A549 (cell line): ENCODE data around the gene DYNC1I1. TPM values are rescaled to one million over a fixed set of nuclear protein-coding genes. Genes with fewer than 3 reads are reported as not detected.

Experiments used
- ATAC-seq, 2 experiments: fragments of 200-7000 bp in 1 of 2; fragments of >200 bp in 1 of 2; cut with Nextera tagmentation in 1 of 2; cut with Tn5 transposase in 1 of 2; 3 replicates each; pipeline versions ENCODE4 v1.8.0 to v1.9.1; 2018 to 2020; ENCODE audit warnings: mild to moderate bottlenecking in 1 of 2, moderate library complexity in 1 of 2
- CTCF ChIA-PET: fragments of 300-600 bp; sonication (Branson Sonifier 250); formaldehyde crosslinking; extraction: SDS; loops from one replicate; lab custom pipeline; 2021; ENCODE audit warnings: antibody characterized with exemption, inconsistent platforms; lab: Yijun Ruan, JAX
- POLR2A ChIA-PET: fragments of 350-600 bp; formaldehyde crosslinking; extraction: SDS; loops from one replicate; lab custom pipeline; 2021; ENCODE audit warnings: antibody characterized with exemption, inconsistent platforms; lab: Yijun Ruan, JAX
- DNase-seq, 2 experiments: peaks; one replicate each; pipeline versions ENCODE4 v3.0.0 to v3.0.0-alpha.2; 2011 to 2016; ENCODE audit warnings: low read depth in 1 of 2, low spot score in 1 of 2
- FAIRE-seq: peaks from 2 replicates; lab custom pipeline; 2011; peaks lifted over from hg19 to GRCh38; lab: Jason Lieb, UNC
- H3K27ac ChIP-seq, 2 experiments: fragments of >200 bp; sonication (Bioruptor Twin); formaldehyde crosslinking; 3 replicates each; pipeline ENCODE4 v1.5.1; 2016 to 2017
- H3K4me1 ChIP-seq: fragments of >200 bp; sonication (Bioruptor Twin); formaldehyde crosslinking; 3 replicates; pipeline ENCODE4 v1.6.1; 2016
- H3K4me2 ChIP-seq: fragments of >200 bp; sonication (Bioruptor Twin); formaldehyde crosslinking; 3 replicates; pipeline ENCODE4 v1.6.1; 2016
- H3K4me3 ChIP-seq: fragments of >200 bp; sonication (Bioruptor Twin); formaldehyde crosslinking; 3 replicates; pipeline ENCODE4 v1.5.1; 2016
- H3K9me3 ChIP-seq: fragments of >200 bp; sonication (Bioruptor Twin); formaldehyde crosslinking; 3 replicates; pipeline ENCODE4 v1.6.1; 2016
- BHLHE40 ChIP-seq: IDR thresholded peaks from 2 replicates; pipeline ENCODE4 v1.6.1; 2012; ENCODE audit warnings: low read depth, low read length, inconsistent platforms
- CBX8 ChIP-seq: fragments of 200-600 bp; sonication (generic); IDR thresholded peaks from 2 replicates; pipeline ENCODE4 v1.6.1; 2016
- EHMT2 ChIP-seq: fragments of 200-600 bp; sonication (generic); IDR thresholded peaks from 2 replicates; pipeline ENCODE4 v1.6.1; 2016; ENCODE audit warnings: antibody characterized with exemption, low read depth, mild to moderate bottlenecking, moderate library complexity
- FOSB ChIP-seq: fragments of 250-450 bp; sonication (Bioruptor Pico); IDR thresholded peaks from 2 replicates; pipeline ENCODE4 v1.5.0; 2020; ENCODE audit warnings: mild to moderate bottlenecking, moderate library complexity
- FOSL2 ChIP-seq, 2 experiments: fragments of 450-650 bp in 1 of 2; fragments of >200 bp in 1 of 2; sonication (Bioruptor Twin) in 1 of 2; formaldehyde crosslinking; IDR thresholded peaks; 2 replicates each; pipeline versions ENCODE4 v1.5.0 to v1.6.1; 2016 to 2020; ENCODE audit warnings: mild to moderate bottlenecking in 1 of 2, moderate library complexity in 1 of 2
- GATA3 ChIP-seq: IDR thresholded peaks from 2 replicates; pipeline ENCODE4 v1.6.1; 2012; ENCODE audit warnings: borderline replicate concordance
- HEYL ChIP-seq: fragments of 250-450 bp; sonication (Bioruptor Pico); IDR thresholded peaks from 2 replicates; pipeline ENCODE4 v1.8.0; 2021; ENCODE audit warnings: mild to moderate bottlenecking, moderate library complexity
- KDM5A ChIP-seq: fragments of 200-600 bp; sonication (generic); IDR thresholded peaks from 2 replicates; pipeline ENCODE4 v1.6.1; 2016; ENCODE audit warnings: antibody characterized with exemption, mild to moderate bottlenecking
- MAZ ChIP-seq: fragments of 150-350 bp; IDR thresholded peaks from 2 replicates; pipeline ENCODE4 v1.6.1; 2014; ENCODE audit warnings: antibody characterized with exemption, low read depth, low read length, borderline replicate concordance
- MYC ChIP-seq: IDR thresholded peaks from 2 replicates; pipeline ENCODE4 v1.6.1; 2012; ENCODE audit warnings: mild to moderate bottlenecking, inconsistent platforms, low read length, improper control_type of control experiment, borderline replicate concordance
- POLR2A ChIP-seq: IDR thresholded peaks from 2 replicates; pipeline ENCODE4 v1.6.1; 2012; ENCODE audit warnings: mild to moderate bottlenecking, low read length
- RARB ChIP-seq: fragments of 250-450 bp; sonication (Bioruptor Pico); IDR thresholded peaks from 2 replicates; pipeline ENCODE4 v1.8.0; 2021; ENCODE audit warnings: mild to moderate bottlenecking, moderate library complexity
- RFX5 ChIP-seq: fragments of 450-650 bp; IDR thresholded peaks from 2 replicates; pipeline ENCODE4 v1.7.1; 2014; ENCODE audit warnings: antibody characterized with exemption, mild to moderate bottlenecking, moderate library complexity
- SMC3 ChIP-seq: fragments of >200 bp; sonication (Bioruptor Twin); formaldehyde crosslinking; IDR thresholded peaks from 3 replicates; pipeline ENCODE4 v1.6.1; 2018; ENCODE audit warnings: inconsistent platforms
- SREBF2 ChIP-seq: fragments of 450-650 bp; IDR thresholded peaks from 2 replicates; pipeline ENCODE4 v1.6.1; 2014; ENCODE audit warnings: mild to moderate bottlenecking, moderate library complexity
- TFCP2L1 ChIP-seq: fragments of 250-450 bp; sonication (Bioruptor Pico); IDR thresholded peaks from 2 replicates; pipeline ENCODE4 v1.5.0; 2021; ENCODE audit warnings: mild to moderate bottlenecking
- TP53 ChIP-seq: fragments of 250-450 bp; sonication (Bioruptor Pico); IDR thresholded peaks from 2 replicates; pipeline ENCODE4 v1.5.0; 2021; ENCODE audit warnings: mild to moderate bottlenecking, moderate library complexity
- ZC3H11A ChIP-seq: fragments of 450-650 bp; IDR thresholded peaks from 2 replicates; pipeline ENCODE4 v1.6.1; 2014; ENCODE audit warnings: antibody characterized with exemption, mild to moderate bottlenecking
- WGBS: methylation state at CpG from one replicate; pipeline ENCODE4 v1.1.6; 2017; ENCODE audit errors: missing lambda C conversion rate; 5-methylcytosine and 5-hydroxymethylcytosine counted together
- polyA plus RNA-seq, 4 experiments: library from polyadenylated mRNA; depleted of rRNA in 3 of 4; stranded (reverse); fragments of >200 nt; fragmentation: RNase III in 1 of 4; extraction: RNeasy Plus Mini Kit Qiagen cat#74134 plus additional on column Dnase treatment in 1 of 4; gene quantifications; 2 replicates in 3 of 4; 3 replicates in 1 of 4; pipeline ENCODE4 v1.2.3, GENCODE V29; 2011 to 2017
- TF ChIP-seq, protein P1 (sequence below): fragments of >200 bp; sonication (Bioruptor Twin); formaldehyde crosslinking; IDR thresholded peaks from 3 replicates; pipeline ENCODE4 v1.5.1; 2016
- TF ChIP-seq, protein P2 (sequence below): fragments of 200-600 bp; sonication (generic); IDR thresholded peaks from 2 replicates; pipeline ENCODE4 v1.6.1; 2016; ENCODE audit warnings: antibody characterized with exemption, mild to moderate bottlenecking, moderate library complexity
- TF ChIP-seq, protein P3 (sequence below): IDR thresholded peaks from 2 replicates; pipeline ENCODE4 v1.6.1; 2012
- TF ChIP-seq, protein P4 (sequence below): IDR thresholded peaks from 2 replicates; pipeline ENCODE4 v1.6.1; 2012; ENCODE audit warnings: low read depth, borderline replicate concordance
- TF ChIP-seq, protein P5 (sequence below): fragments of >200 bp; sonication (Bioruptor Twin); formaldehyde crosslinking; IDR thresholded peaks from 3 replicates; pipeline ENCODE4 v1.6.1; 2016

DYNC1I1 gene
- polyA plus RNA-seq, 2 of the 4 experiments (the other 2 are of a cell fraction): 0.04 TPM; not detected in 1

DNA sequence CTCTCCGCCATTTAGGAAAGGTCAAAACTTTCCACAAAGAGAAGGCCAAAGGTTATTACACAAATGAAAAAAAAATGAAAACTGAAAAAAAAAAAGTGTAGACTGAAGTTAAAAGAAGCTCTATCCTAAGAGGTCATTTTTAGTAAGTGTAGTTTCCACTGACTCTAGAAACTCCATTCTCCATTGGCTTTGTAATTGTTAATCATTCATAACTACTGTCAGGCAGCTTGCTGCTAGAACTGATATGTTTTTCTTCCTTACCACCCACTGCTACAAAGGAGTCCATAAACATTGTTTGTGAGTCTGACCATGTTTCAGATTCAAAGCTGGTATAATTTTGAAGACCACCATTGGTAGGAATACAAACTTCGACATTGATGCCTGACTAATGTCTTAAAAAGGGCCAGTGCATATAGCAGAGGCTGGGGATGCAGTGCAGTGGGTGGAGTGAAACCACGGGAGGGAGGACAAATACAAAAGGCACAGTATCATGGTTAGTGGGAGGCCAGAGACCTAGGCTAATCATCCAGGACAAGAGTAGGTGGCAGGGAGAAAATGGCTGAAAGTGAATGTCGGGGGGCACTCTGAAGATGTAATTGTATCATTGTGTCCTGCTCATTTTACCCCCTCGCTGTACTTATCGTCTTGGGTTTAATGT lies 16.9 kb upstream of the DYNC1I1 start:
- WGBS: 19% methylated on average over 6 of the region's 6 CpGs
- H3K27ac ChIP-seq: no peak overlapping the region
- no peak for TF ChIP-seq RARB (CRISPR knock-in tag)
- H3K4me2 ChIP-seq: no peak overlapping the region
- H3K9me3 ChIP-seq: no peaks in the 10 kb centered on the region
- no peak for DNase-seq
- ATAC-seq: no peak
- no peak for FAIRE-seq
- no peaks in the 10 kb centered on the region for H3K4me1 ChIP-seq
- ChIA-PET CTCF (no interaction called here), POLR2A (no interaction called here)
- no peak overlapping the region for H3K4me3 ChIP-seq

DNA sequence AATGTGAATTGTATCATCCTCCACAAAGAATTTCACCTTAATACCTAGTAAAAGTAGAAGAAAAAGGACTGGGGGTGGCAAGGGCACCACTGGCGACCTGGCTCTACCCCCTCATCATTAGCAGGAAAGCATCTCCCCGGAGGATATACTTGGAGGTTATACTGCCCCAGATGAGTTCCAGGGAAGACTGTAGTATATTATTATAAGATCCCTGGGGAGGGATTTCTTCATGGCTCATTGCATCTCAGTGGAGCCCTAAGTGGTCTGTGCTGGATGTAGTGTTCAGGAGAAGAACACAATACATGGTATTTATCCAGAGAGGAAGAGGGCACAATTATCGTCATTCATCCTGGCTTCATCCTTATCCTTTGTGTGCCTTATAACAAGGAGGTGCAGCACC lies 14.2 kb upstream of the DYNC1I1 start:
- H3K27ac ChIP-seq: no peak overlapping the region
- TF ChIP-seq CBX8 (0 out of 2 replicates have a peak, but pooled peaks have one; percentile 18), TFCP2L1 (CRISPR knock-in tag) (no peak), EHMT2 (no peak), TP53 (no peak), SREBF2 (no peak), POLR2A (no peak)
- TF ChIP-seq, protein P1, sequence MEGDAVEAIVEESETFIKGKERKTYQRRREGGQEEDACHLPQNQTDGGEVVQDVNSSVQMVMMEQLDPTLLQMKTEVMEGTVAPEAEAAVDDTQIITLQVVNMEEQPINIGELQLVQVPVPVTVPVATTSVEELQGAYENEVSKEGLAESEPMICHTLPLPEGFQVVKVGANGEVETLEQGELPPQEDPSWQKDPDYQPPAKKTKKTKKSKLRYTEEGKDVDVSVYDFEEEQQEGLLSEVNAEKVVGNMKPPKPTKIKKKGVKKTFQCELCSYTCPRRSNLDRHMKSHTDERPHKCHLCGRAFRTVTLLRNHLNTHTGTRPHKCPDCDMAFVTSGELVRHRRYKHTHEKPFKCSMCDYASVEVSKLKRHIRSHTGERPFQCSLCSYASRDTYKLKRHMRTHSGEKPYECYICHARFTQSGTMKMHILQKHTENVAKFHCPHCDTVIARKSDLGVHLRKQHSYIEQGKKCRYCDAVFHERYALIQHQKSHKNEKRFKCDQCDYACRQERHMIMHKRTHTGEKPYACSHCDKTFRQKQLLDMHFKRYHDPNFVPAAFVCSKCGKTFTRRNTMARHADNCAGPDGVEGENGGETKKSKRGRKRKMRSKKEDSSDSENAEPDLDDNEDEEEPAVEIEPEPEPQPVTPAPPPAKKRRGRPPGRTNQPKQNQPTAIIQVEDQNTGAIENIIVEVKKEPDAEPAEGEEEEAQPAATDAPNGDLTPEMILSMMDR: no peak
- H3K9me3 ChIP-seq: no peaks in the 10 kb centered on the region
- H3K4me1 ChIP-seq: no peaks in the 10 kb centered on the region
- H3K4me3 ChIP-seq: no peak overlapping the region
- ChIA-PET POLR2A (no interaction called here), CTCF (no interaction called here)
- ATAC-seq: no peak
- no peak for DNase-seq
- H3K4me2 ChIP-seq: no peak overlapping the region
- WGBS: 17% methylated on average over 3 of the region's 3 CpGs
- FAIRE-seq: no peak

DNA sequence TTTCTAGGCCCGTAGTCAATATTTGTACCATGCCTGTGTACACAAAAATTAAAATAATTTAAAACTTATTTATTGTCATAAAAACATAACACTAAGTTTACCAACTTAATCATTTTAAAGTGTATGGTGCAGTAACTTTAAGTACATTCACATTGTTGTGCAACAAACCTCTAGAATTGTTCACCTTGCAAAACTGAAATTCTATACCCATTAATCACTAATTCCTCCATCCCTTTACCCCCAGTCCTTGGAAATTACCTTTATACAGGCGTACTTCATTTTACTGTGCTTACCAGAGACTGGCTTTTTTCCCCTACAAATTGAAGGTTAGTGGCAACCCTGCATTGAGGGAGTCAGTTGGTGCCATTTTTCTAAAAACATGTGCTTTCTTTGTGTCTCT lies 6.3 kb upstream of the DYNC1I1 start:
- ChIA-PET POLR2A (no interaction called here), CTCF (no interaction called here)
- ATAC-seq (no peak), DNase-seq (no peak), FAIRE-seq (no peak)
- 50% methylated on average over 2 of the region's 2 CpGs for WGBS
- H3K4me2 ChIP-seq: no peak overlapping the region
- H3K9me3 ChIP-seq: no peaks in the 10 kb centered on the region
- no peak overlapping the region for H3K4me3 ChIP-seq
- no peaks in the 10 kb centered on the region for H3K4me1 ChIP-seq
- no peak overlapping the region for H3K27ac ChIP-seq
- TF ChIP-seq, protein P2, sequence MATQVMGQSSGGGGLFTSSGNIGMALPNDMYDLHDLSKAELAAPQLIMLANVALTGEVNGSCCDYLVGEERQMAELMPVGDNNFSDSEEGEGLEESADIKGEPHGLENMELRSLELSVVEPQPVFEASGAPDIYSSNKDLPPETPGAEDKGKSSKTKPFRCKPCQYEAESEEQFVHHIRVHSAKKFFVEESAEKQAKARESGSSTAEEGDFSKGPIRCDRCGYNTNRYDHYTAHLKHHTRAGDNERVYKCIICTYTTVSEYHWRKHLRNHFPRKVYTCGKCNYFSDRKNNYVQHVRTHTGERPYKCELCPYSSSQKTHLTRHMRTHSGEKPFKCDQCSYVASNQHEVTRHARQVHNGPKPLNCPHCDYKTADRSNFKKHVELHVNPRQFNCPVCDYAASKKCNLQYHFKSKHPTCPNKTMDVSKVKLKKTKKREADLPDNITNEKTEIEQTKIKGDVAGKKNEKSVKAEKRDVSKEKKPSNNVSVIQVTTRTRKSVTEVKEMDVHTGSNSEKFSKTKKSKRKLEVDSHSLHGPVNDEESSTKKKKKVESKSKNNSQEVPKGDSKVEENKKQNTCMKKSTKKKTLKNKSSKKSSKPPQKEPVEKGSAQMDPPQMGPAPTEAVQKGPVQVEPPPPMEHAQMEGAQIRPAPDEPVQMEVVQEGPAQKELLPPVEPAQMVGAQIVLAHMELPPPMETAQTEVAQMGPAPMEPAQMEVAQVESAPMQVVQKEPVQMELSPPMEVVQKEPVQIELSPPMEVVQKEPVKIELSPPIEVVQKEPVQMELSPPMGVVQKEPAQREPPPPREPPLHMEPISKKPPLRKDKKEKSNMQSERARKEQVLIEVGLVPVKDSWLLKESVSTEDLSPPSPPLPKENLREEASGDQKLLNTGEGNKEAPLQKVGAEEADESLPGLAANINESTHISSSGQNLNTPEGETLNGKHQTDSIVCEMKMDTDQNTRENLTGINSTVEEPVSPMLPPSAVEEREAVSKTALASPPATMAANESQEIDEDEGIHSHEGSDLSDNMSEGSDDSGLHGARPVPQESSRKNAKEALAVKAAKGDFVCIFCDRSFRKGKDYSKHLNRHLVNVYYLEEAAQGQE: no peak
- no peak for TF ChIP-seq RFX5
- no peak for TF ChIP-seq FOSL2 (IDR thresholded peaks at IDR 0.05)
- no peak for TF ChIP-seq FOSL2 (CRISPR knock-in tag; IDR thresholded peaks at IDR 0.05)
- TF ChIP-seq SMC3: no peak
- TF ChIP-seq, protein P3, sequence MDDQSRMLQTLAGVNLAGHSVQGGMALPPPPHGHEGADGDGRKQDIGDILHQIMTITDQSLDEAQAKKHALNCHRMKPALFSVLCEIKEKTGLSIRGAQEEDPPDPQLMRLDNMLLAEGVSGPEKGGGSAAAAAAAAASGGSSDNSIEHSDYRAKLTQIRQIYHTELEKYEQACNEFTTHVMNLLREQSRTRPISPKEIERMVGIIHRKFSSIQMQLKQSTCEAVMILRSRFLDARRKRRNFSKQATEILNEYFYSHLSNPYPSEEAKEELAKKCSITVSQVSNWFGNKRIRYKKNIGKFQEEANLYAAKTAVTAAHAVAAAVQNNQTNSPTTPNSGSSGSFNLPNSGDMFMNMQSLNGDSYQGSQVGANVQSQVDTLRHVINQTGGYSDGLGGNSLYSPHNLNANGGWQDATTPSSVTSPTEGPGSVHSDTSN: no peak
- TF ChIP-seq BHLHE40: no peak
- TF ChIP-seq, protein P4, sequence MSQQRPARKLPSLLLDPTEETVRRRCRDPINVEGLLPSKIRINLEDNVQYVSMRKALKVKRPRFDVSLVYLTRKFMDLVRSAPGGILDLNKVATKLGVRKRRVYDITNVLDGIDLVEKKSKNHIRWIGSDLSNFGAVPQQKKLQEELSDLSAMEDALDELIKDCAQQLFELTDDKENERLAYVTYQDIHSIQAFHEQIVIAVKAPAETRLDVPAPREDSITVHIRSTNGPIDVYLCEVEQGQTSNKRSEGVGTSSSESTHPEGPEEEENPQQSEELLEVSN: no peak
- TF ChIP-seq FOSB (CRISPR knock-in tag): no peak
- TF ChIP-seq, protein P5, sequence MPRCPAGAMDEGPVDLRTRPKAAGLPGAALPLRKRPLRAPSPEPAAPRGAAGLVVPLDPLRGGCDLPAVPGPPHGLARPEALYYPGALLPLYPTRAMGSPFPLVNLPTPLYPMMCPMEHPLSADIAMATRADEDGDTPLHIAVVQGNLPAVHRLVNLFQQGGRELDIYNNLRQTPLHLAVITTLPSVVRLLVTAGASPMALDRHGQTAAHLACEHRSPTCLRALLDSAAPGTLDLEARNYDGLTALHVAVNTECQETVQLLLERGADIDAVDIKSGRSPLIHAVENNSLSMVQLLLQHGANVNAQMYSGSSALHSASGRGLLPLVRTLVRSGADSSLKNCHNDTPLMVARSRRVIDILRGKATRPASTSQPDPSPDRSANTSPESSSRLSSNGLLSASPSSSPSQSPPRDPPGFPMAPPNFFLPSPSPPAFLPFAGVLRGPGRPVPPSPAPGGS: no peak
- no peak for TF ChIP-seq ZC3H11A
- no peak for TF ChIP-seq MYC
- TF ChIP-seq KDM5A: no peak
- TF ChIP-seq HEYL (CRISPR knock-in tag): no peak
- TF ChIP-seq GATA3: no peak
- TF ChIP-seq, protein P1: no peak
- TF ChIP-seq MAZ: no peak
